ENCODE results near the gene CLEC19A. TPM values are rescaled to one million over a fixed set of nuclear protein-coding genes. Genes with fewer than 3 reads are reported as not detected.

CLEC19A gene
- total RNA-seq, 2 donors from 2014 or later = not detected

GRCh38 chr16:19283637-19284036 is 1.9 kb upstream of the CLEC19A start:
- Histone ChIP-seq H3K27me3 (replicated peaks; ENCODE audit: insufficient read depth) (no peaks in the 10 kb centered on the region), H3K9me3 (no peaks in the 10 kb centered on the region), H3K36me3 (no peaks in the 10 kb centered on the region), H3K4me1 (ENCODE audit: control insufficient read depth in 1 of 2, low read depth in 2 of 2) (no peaks in the 10 kb centered on the region), H3K27ac (no peak overlapping the region), H3K4me3 (no peak overlapping the region)
- no peak for TF ChIP-seq CTCF (IDR thresholded peaks at IDR 0.05)
- ATAC-seq (ENCODE audit: insufficient number of reproducible peaks, low FRiP score, low read depth) (no peak), DNase-seq (ENCODE audit: low spot score) (no peak)

- DNase-seq (ENCODE audit: low spot score) = no peak
These were observed 1.3 kb upstream of the CLEC19A start for GRCh38 chr16:19284207-19284606.

GRCh38 chr16:19286827-19287226 is 1.3 kb downstream of the CLEC19A start:
- Histone ChIP-seq H3K9me3 (no peaks in the 10 kb centered on the region), H3K27ac (no peak overlapping the region), H3K27me3 (replicated peaks; ENCODE audit: insufficient read depth) (no peaks in the 10 kb centered on the region), H3K4me1 (ENCODE audit: control insufficient read depth in 1 of 2, low read depth in 2 of 2) (no peaks in the 10 kb centered on the region), H3K36me3 (no peaks in the 10 kb centered on the region), H3K4me3 (no peak overlapping the region)
- ATAC-seq (ENCODE audit: insufficient number of reproducible peaks, low FRiP score, low read depth) (no peak), DNase-seq (ENCODE audit: low spot score) (no peak)
- TF ChIP-seq CTCF (IDR thresholded peaks at IDR 0.05) = no peak

More at GRCh38 chr16:19284207-19284606, 1.3 kb upstream of the CLEC19A start:
- no peaks in the 10 kb centered on the region for H3K36me3 ChIP-seq
- H3K27ac ChIP-seq = no peak overlapping the region
- H3K4me1 ChIP-seq (ENCODE audit: control insufficient read depth in 1 of 2, low read depth in 2 of 2) = no peaks in the 10 kb centered on the region
- TF ChIP-seq CTCF (IDR thresholded peaks at IDR 0.05) = no peak
- H3K4me3 ChIP-seq = no peak overlapping the region
- H3K27me3 ChIP-seq (replicated peaks; ENCODE audit: insufficient read depth) = no peaks in the 10 kb centered on the region
- H3K9me3 ChIP-seq = no peaks in the 10 kb centered on the region
- ATAC-seq (ENCODE audit: insufficient number of reproducible peaks, low FRiP score, low read depth) = no peak

GRCh38 chr16:19287241-19287640 is 1.7 kb downstream of the CLEC19A start:
- ATAC-seq (ENCODE audit: insufficient number of reproducible peaks, low FRiP score, low read depth) (no peak), DNase-seq (ENCODE audit: low spot score) (no peak)
- Histone ChIP-seq H3K27ac (no peak overlapping the region), H3K27me3 (replicated peaks; ENCODE audit: insufficient read depth) (no peaks in the 10 kb centered on the region), H3K4me3 (no peak overlapping the region), H3K4me1 (ENCODE audit: control insufficient read depth in 1 of 2, low read depth in 2 of 2) (no peaks in the 10 kb centered on the region), H3K36me3 (no peaks in the 10 kb centered on the region), H3K9me3 (no peaks in the 10 kb centered on the region)
- TF ChIP-seq CTCF (IDR thresholded peaks at IDR 0.05) = no peak

DNA sequence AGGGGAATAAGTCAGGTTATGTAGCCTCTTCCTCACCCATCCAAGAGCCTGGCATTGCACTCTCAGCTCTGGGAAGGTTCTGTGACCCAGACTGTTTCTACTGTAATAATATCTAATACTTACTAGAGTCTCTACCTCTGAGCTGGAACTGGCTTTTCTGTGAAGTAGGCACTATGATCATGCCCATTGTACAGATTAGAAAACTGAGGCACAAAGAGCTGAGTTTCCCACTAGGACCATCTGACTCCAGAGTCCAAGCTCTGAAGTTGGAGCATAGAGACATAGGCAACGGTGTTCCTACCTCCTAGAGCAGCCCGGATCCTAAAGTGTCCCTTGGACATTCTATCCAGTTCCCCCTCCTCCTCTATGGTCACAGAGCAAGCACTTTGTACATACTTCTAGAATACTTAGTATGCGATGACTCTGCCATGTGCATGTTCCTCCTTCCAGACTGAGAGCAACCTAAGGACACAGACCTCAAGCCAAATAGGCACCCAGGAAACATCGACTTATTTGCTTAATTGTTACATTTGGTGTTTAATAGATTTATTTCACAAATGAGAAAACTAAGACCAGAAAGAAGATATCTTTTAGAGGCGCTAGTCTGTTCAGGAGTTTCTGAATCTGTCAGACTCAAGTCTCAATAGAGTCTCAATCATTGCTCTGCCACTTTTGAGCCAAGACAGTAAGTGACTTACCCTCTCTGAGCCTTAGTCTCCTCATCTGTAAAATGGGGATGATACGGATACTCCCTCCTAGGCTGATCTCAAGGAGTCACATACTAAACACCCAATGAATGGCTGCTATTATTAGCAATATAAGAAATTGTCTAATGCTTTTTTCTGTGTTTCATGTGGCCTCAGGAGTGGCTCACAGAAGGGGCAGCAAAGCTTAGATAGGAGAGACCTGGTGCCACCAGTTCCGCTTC is 3.6 kb downstream of the CLEC19A start:
- Histone ChIP-seq H3K4me3 (no peak overlapping the region), H3K9me3 (no peaks in the 10 kb centered on the region), H3K27ac (no peak overlapping the region), H3K4me1 (ENCODE audit: control insufficient read depth in 1 of 2, low read depth in 2 of 2) (no peaks in the 10 kb centered on the region), H3K36me3 (no peaks in the 10 kb centered on the region), H3K27me3 (replicated peaks; ENCODE audit: insufficient read depth) (no peaks in the 10 kb centered on the region)
- TF ChIP-seq CTCF (IDR thresholded peaks at IDR 0.05) = no peak
- DNase-seq (ENCODE audit: low spot score) (no peak), ATAC-seq (ENCODE audit: insufficient number of reproducible peaks, low FRiP score, low read depth) (no peak)
